Activated naive CD4-positive, alpha-beta T cell treated with anti-CD3 and anti-CD28 coated beads, Interleukin-2, amount 50 U/mL, for 24 hours (primary cell): Measurements from ENCODE around the gene KLHL29.

Experiments used
- H3K27ac Mint-ChIP-seq: one replicate; pipeline ENCODE4 v1.8.0; 2021; ENCODE audit warnings: mild to moderate bottlenecking, mixed read lengths
- H3K27me3 Mint-ChIP-seq: one replicate; pipeline ENCODE4 v1.8.0; 2021; ENCODE audit warnings: mixed read lengths
- H3K36me3 Mint-ChIP-seq: one replicate; pipeline ENCODE4 v1.8.0; 2021; ENCODE audit warnings: mixed read lengths
- H3K4me1 Mint-ChIP-seq: one replicate; pipeline ENCODE4 v1.8.0; 2021; ENCODE audit warnings: mixed read lengths
- H3K4me3 Mint-ChIP-seq: one replicate; pipeline ENCODE4 v1.8.0; 2021; ENCODE audit warnings: mild to moderate bottlenecking, mixed read lengths
- H3K9me3 Mint-ChIP-seq: one replicate; pipeline ENCODE4 v1.8.0; 2021; ENCODE audit warnings: mixed read lengths

Gene KLHL29

DNA sequence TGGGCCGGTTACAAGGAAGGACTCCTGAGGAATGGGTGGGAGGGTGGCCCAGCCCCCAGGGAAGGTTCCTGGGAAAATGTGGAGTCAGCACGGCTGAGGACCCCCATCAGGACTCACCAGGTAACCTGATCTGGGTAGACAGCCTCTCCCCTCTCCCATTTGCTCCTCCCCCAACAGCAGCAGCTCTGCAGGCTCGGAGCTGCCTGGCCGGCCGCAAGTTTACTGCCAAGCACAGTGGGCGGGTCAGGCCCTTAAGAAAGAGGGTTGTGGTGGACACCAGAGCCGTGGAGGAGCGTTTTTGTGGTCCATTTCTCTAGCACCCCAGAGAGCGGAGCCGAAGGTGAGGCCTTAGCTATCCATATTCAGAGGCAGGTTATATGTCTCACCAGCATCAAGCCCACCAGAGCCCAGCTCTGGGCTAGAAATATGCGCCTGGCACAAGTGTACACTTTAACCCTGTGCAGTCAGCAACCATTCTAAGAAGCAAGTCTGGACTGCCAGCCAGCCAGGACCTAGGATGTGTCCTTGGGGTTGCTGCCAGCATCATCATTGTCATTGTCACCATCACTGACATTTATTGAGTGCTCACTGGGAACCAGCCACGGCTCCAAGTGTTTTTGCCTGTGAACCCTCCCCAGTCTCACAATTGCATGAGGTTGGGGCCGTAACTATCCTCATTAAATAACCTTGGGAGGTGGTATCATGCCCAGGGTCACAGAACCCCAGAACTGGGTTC, 190.1 kb downstream of the KLHL29 start:
- H3K36me3 Mint-ChIP-seq = no peaks in the 10 kb centered on the region
- no peaks in the 10 kb centered on the region for H3K4me1 Mint-ChIP-seq
- H3K9me3 Mint-ChIP-seq = no peaks in the 10 kb centered on the region
- H3K27ac Mint-ChIP-seq = no peak overlapping the region
- H3K27me3 Mint-ChIP-seq = no peaks in the 10 kb centered on the region
- no peak overlapping the region for H3K4me3 Mint-ChIP-seq

DNA sequence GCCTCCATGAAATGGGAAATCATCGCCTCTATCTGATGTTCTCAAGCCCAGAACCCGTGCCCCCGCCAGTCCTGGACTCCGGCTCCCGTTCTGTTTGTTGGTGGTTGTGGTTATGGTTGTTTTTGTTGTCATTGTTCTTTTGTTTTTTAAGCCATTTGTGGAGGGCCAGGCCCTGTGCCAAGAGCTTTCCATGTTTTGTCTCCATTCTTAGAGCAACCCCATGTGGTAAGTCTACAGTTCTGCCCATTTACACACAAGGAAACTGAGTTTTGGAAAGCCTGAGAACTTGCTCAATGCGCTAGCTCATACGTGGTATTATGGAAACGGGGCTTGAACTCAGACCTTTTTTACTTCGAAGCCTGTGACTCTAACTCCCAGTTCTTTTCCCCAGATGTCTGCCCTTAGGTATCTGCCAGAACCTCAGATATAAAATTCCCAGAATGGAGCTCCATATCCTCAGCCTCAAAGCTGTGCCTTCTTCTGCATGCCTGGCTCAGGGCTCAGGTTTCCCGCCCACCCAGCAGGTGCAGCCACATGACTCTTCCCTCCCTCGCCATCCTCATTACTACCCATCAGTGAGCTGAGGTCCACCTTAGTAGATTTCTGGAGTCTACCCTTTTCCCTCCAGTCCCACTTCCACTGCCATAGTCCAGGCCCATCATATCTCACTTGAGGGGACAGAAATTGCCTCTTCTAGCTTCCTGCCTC, 194.1 kb downstream of the KLHL29 start:
- no peak overlapping the region for H3K27ac Mint-ChIP-seq
- no peak overlapping the region for H3K4me3 Mint-ChIP-seq
- H3K27me3 Mint-ChIP-seq = no peaks in the 10 kb centered on the region
- no peaks in the 10 kb centered on the region for H3K4me1 Mint-ChIP-seq
- no peaks in the 10 kb centered on the region for H3K9me3 Mint-ChIP-seq
- H3K36me3 Mint-ChIP-seq = no peaks in the 10 kb centered on the region

DNA sequence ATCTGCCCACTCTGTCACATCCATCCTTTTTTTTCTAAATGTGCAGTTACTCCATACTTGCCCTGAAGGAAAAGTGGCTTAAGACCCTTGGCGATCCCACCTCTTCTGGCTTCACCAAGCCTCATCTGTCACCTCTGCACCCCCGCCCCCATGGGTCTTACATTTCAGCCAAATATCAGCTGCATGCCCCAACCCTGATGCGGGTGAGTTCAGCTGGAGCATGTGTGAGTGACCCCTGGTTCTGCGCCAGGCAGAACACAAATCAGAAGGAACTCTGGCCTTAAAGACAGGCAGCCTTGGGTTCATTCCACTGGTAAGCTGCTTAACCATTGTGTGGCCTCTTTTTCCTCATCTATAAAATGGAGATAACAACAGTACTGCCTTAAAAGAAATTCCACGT, 194.7 kb downstream of the KLHL29 start:
- H3K27me3 Mint-ChIP-seq = no peaks in the 10 kb centered on the region
- no peaks in the 10 kb centered on the region for H3K4me1 Mint-ChIP-seq
- no peak overlapping the region for H3K27ac Mint-ChIP-seq
- H3K4me3 Mint-ChIP-seq = no peak overlapping the region
- no peaks in the 10 kb centered on the region for H3K9me3 Mint-ChIP-seq
- H3K36me3 Mint-ChIP-seq = no peaks in the 10 kb centered on the region

DNA sequence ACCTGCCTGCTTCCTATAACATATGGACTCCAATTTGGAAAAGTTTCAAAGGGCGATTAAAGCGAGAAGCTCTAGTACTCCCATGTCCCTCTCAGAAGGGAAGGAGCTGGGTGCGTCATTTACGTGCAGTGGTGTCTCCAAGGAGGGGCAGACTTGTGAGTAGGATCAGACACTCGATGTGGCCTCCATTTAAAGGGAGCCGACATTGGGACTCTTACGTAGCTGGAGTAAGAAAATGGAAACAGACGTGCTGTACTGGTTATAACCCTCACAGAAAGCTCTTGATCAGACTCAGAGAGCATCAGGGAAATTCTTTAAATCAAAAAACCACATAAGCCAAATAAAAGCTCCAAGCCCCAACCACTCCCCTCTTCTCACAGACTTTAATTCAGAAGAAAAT, 198.5 kb downstream of the KLHL29 start:
- Mint-ChIP-seq H3K27me3 (no peaks in the 10 kb centered on the region), H3K27ac (no peak overlapping the region), H3K4me3 (no peak overlapping the region), H3K4me1 (no peaks in the 10 kb centered on the region), H3K9me3 (no peaks in the 10 kb centered on the region), H3K36me3 (no peaks in the 10 kb centered on the region)

DNA sequence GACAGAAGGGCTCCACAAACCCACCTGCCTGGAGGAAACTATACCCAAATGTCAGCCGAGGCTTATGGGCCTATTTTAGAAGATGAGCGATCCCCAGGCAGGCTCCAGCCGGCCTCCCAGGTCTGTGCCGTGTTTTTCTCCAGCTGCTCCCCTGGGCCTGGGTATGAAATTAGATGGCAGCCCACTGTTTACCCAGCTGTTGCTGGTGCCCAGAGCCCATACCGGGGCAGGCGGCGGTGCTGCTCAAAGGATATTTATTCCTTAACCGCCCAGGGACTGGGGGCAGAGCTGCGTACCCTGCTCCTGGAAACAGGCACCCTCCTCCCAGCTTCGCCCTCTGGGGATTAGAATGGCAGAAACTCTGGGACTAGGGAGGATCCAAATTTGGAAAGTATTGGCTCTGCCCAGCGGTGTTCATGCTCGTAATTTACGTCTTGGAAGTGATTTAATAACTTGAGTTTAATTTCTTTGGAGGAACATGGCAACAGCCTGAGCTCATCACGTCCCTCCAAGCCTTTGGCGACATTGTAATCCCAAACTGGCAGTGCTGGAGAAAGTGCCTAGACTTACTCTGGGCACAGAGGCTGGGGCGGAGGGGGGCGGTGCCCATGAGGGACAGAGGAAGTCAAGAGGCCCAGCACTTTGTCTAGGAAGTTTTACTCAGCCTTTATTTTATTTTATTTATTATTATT, 199.2 kb downstream of the KLHL29 start:
- H3K27me3 Mint-ChIP-seq = no peaks in the 10 kb centered on the region
- no peaks in the 10 kb centered on the region for H3K4me1 Mint-ChIP-seq
- H3K4me3 Mint-ChIP-seq = no peak overlapping the region
- H3K9me3 Mint-ChIP-seq = no peaks in the 10 kb centered on the region
- no peak overlapping the region for H3K27ac Mint-ChIP-seq
- no peaks in the 10 kb centered on the region for H3K36me3 Mint-ChIP-seq

DNA sequence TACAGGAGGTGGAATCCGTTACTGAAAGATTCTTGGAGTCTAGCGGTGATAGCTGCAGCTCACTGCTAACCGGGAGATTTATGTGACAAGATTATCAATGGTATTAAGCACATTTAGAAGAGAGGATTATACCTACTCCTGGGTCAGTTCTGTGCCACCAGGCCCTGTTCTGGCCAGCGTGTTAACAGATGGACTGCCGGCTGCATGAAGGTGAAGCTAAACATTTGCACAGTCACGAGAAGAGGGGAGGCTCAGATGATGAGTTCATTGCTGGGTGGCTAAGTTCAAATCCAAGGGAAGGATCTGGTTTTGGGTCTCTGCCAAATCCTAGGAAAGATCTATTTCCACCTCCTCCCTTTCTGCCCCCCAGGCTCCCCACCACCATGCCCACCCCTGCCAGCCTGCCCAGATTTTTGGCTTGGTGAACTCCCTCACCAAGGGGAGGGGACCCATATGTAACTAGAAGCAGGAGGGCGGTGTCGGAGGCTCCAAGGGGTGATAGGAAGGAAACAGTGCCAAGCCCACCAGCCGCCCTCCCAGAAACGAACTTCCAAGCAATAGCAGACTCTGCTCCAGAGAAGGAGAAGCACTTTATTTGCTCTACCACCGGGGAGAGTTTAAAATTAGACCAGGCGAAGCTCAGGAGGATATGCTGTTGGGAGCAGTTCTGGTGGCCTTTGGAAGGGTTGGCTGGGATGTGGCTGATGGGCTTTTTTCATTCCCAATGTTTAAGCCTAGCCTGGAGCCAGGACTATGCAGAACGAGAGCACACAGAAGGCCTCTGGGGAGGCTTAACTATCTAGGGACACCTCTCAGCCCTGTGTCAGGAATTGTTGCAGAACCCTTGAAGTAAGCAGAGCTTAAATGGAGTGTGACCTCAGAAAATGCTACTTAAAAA, 200.5 kb downstream of the KLHL29 start:
- no peaks in the 10 kb centered on the region for H3K9me3 Mint-ChIP-seq
- no peaks in the 10 kb centered on the region for H3K4me1 Mint-ChIP-seq
- H3K36me3 Mint-ChIP-seq = no peaks in the 10 kb centered on the region
- H3K27me3 Mint-ChIP-seq = no peaks in the 10 kb centered on the region
- H3K27ac Mint-ChIP-seq = no peak overlapping the region
- no peak overlapping the region for H3K4me3 Mint-ChIP-seq

DNA sequence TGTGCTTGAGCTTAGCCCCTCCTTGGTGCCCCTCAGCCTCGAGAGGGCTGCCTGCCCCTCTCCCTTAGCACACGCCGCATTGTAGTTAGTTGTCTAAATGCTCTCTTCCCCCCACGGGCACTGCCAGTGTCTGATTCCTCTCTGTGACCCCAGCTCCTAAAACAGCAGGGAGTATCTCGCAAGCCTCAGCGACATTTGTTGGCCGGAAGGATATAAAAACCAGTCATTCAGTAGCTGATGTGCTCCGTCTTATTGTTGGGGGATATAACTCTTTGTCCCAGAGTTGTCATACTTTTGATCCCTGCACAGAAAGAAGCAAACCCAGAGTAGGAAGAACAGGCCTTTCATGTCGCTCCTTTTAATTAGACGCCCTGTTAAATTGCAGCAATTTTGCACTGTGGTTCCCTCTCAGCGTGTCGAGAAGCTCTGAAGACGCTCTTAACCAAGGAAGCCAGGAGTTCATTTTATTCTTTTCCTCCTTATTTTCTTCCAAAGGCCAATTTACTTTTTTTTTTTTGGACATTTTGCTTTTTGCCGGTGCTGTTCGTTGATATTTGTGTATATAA, 201.8 kb downstream of the KLHL29 start:
- H3K36me3 Mint-ChIP-seq = no peaks in the 10 kb centered on the region
- H3K27me3 Mint-ChIP-seq = no peaks in the 10 kb centered on the region
- no peaks in the 10 kb centered on the region for H3K4me1 Mint-ChIP-seq
- H3K27ac Mint-ChIP-seq = no peak overlapping the region
- no peak overlapping the region for H3K4me3 Mint-ChIP-seq
- no peaks in the 10 kb centered on the region for H3K9me3 Mint-ChIP-seq

DNA sequence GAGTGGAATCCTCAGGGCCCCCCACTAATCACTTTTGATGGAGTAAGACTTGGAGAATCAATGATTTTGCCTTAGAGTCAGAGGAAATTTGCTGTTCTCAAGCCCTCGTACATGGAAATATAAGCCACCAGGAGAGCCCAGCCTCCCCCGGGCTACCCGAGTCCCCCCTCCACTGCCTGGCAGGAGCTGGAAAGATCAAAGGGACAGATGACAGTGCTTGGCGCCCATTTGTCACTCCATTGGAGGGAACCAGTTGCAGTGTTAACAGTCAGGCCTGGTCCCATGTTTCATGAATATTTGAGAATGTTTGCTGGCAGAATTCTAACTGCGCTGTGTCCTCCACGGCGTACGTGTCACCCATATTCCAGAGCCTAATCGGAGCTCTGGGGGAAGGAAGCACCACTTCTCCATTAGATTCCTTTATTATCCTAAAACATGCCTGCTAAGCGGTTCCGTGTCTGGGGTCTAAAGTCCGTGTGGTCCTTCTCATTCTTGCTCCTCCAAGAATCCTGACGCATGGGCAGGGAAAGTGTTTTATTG, 202.4 kb downstream of the KLHL29 start:
- Mint-ChIP-seq H3K4me3 (no peak overlapping the region), H3K27me3 (no peaks in the 10 kb centered on the region), H3K4me1 (no peaks in the 10 kb centered on the region), H3K9me3 (no peaks in the 10 kb centered on the region), H3K27ac (no peak overlapping the region), H3K36me3 (no peaks in the 10 kb centered on the region)

DNA sequence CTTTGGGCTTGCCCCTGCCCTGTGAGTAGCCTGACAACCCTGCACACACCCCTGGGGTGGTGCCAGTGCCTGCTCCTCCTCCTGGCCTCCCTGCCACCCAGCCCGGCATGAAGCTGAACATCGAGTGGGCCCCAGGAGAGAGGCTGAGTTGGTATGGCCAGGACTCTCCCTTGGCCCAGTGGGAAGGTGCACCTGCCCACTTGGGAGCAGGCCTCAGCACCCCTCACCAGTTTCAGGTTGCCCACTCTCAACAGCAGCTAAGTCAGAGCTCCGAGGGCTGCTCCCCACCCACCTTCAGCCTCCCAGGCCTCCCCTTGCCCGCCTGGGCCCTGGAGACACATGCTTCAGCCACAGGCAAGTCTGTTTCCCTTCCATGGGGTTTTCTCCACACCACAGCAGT, 203.1 kb downstream of the KLHL29 start:
- H3K4me1 Mint-ChIP-seq = no peaks in the 10 kb centered on the region
- H3K27me3 Mint-ChIP-seq = no peaks in the 10 kb centered on the region
- H3K36me3 Mint-ChIP-seq = no peaks in the 10 kb centered on the region
- no peaks in the 10 kb centered on the region for H3K9me3 Mint-ChIP-seq
- H3K4me3 Mint-ChIP-seq = no peak overlapping the region
- H3K27ac Mint-ChIP-seq = no peak overlapping the region

DNA sequence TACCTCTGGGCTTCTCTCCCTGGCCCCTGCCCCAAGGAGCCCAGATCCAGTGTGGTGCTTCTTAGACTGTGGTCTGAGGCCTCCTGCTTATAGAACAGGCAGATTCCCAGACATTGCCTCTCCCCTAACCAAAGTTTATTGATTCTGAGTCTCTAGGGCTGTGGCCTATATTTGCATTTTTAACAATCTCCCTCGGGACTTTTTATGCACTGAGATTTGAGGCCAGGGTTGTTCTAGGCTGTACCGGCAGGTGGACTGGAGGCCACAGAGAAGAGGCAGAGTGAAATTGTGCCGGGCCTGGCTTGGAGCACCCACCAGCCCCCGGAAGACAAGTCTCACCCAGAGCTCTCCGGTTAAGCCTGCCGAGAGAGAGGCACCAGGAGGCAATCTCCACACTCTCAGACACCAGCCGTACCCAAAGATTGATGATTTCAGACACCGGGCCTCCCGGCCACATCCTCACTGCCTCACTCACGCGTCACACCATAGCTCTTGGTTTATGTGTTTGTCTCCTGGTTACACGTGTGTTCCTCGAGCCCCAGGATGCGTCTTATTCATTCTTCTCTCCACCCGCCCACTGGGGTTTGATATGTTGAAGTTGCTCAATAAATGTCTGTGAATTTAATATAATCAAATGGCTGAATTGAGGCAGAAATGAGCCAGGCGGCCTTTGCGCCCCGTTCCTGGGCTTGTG, 203.7 kb downstream of the KLHL29 start:
- Mint-ChIP-seq H3K9me3 (no peaks in the 10 kb centered on the region), H3K27me3 (no peaks in the 10 kb centered on the region)

DNA sequence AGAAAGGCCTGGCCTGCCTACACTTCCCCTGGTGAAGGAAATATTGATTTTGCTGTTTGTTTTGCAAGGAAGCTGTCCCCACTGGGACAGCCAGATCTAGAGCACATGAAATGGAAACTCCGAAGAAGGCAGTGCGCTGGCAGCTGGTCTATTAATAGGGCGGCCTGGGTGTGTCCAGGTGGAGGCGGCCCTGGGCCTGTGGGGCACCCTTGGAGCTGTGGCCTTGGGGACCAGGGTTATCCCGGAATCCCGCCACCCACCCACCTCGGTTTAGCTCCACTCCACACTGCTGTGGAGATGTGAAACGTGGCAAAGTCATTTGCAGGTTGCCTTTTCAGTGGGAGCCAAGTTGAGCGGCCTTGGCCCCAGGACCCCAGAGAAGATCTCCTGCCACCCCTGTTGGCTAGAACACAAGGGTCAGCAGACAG, 204.3 kb downstream of the KLHL29 start:
- Mint-ChIP-seq H3K9me3 (no peaks in the 10 kb centered on the region), H3K27ac (no peak overlapping the region), H3K27me3 (no peaks in the 10 kb centered on the region), H3K36me3 (no peaks in the 10 kb centered on the region), H3K4me1 (no peaks in the 10 kb centered on the region), H3K4me3 (no peak overlapping the region)

More for the DNA sequence above, 203.7 kb downstream of the KLHL29 start:
- Mint-ChIP-seq H3K36me3 (no peaks in the 10 kb centered on the region), H3K4me1 (no peaks in the 10 kb centered on the region), H3K4me3 (no peak overlapping the region), H3K27ac (no peak overlapping the region)

DNA sequence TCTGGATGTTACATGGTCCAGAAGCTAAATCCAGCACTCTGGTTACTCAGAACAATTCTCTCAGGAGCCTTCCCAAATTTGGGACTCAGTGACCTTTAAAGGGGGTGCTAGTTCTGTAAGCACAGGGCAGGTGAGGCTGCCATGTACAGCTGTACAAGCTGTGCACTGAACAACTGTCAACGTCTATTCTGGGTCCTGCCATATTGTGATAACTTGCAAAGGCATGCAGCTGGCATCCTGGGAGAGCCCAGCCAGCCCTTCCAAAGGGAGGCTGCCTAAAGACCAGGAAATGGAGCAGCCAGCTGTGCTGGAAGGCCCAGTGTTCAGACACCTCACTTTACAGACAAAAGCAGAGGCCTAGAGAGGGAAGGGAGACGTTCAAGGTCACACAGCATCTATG, 204.8 kb downstream of the KLHL29 start:
- Mint-ChIP-seq H3K4me3 (no peak overlapping the region), H3K27ac (no peak overlapping the region), H3K36me3 (no peaks in the 10 kb centered on the region), H3K9me3 (no peaks in the 10 kb centered on the region), H3K4me1 (no peaks in the 10 kb centered on the region), H3K27me3 (no peaks in the 10 kb centered on the region)

DNA sequence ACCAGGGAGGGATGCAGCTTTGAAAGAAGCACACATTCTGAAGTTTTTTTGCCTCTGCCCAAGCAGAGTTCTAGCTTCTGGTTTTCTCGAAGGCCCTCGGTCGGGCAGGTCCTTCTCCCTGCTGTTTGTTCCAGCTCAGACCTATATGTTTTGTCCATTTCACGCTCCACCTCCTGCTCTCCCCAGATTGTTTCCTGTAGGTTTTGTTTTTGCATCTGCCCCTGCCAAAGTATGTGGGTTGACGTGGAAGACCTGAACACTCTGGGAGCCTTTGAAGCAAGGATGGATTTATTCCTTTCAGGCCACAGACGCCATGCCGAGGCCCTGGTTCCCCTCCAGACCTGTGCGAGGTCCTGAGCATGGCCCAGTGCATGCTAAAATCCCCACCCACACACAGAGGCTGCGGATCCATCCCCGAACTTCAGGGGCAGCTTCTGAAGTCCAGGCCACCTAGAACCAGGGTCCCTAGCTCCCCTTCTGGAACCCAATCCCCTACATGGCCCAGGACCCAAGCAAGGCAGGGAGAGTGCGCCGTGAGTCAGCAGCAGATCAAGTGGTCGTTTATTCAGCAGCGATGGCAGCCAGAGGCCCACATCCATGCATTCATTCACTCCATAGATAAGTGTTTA, 205.4 kb downstream of the KLHL29 start:
- H3K9me3 Mint-ChIP-seq = no peaks in the 10 kb centered on the region
- H3K36me3 Mint-ChIP-seq = no peaks in the 10 kb centered on the region
- no peaks in the 10 kb centered on the region for H3K4me1 Mint-ChIP-seq
- H3K4me3 Mint-ChIP-seq = no peak overlapping the region
- H3K27ac Mint-ChIP-seq = no peak overlapping the region
- H3K27me3 Mint-ChIP-seq = no peaks in the 10 kb centered on the region

DNA sequence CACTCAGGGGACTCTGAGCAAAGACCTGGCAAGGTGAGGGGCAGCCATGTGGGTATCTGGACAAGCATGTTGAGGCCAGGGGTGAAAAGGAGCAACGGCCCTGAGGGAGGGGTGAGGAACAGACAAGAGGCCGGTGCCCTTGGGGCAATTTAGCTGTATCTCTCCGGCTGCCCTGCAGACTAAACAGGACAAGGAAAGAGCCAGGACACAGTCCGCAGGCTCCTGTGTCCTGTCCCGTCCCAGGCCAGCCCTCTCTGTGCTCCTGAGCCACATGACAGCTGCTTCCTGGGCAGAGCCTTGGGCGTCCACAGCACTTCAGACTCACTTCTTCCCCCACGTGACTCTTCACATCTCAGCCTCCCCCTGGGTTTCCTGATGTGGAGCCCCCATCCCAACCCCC, 206.1 kb downstream of the KLHL29 start:
- H3K27ac Mint-ChIP-seq = no peak overlapping the region

More for the DNA sequence above, 206.1 kb downstream of the KLHL29 start:
- Mint-ChIP-seq H3K9me3 (no peaks in the 10 kb centered on the region), H3K36me3 (no peaks in the 10 kb centered on the region), H3K4me1 (no peaks in the 10 kb centered on the region), H3K4me3 (no peak overlapping the region), H3K27me3 (no peaks in the 10 kb centered on the region)
